Articular chondrocyte of knee joint (primary cell): ENCODE data around the gene IFNA21. TPM values are rescaled to one million over a fixed set of nuclear protein-coding genes. Genes with fewer than 3 reads are reported as not detected.

Experiments
- small RNA-seq: library from RNA; depleted of rRNA; stranded (forward); fragments of <200 nt; gene quantifications from one replicate; pipeline ENCODE3, GENCODE V24; 2012
- total RNA-seq: library from RNA; depleted of rRNA; stranded (reverse); fragments of >200 nt; gene quantifications from 2 replicates; pipeline ENCODE4 v1.2.3, GENCODE V29; 2012

Gene IFNA21
- total RNA-seq = not detected in 2 replicates

DNA sequence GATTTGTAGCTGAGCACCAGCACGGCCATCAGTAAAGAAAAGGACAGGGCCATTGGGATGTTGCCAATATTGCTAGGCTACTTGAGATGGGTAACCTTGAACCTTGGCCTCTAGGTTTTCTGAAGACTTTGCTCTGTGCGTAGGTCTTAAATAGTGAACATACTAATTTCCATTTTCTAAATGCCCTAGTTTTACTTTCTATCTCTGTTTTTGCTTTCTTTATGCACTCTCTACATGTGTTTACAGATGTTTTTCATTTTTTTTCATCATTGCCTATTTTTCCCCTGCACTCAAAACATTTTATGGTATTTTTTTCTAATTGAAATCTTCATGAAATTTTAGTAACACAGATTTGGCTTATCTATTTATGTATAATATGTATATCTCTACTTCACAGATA is at the start of gene IFNA21:
Gene IFNA21, minus strand, starts transcription at position 101 of the 400 bp plus-strand sequence. Its CDS starts 48 bp downstream, at position 53.

DNA sequence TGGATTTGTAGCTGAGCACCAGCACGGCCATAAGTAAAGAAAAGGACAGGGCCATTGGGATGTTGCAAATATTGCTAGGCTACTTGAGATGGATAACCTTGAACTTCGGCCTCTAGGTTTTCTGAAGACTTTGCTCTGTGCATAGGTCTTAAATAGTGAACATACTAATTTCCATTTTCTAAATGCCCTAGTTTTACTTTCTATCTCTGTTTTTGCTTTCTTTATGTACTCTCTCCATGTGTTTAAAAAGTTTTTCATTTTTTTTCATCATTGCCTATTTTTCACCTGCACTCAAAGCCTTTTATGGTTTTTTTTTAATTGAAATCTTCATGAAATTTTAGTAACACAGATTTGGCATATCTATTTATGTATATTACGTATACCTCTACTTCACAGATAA is 40.6 kb upstream of the IFNA21 start, which contains the start of gene IFNA10:
Gene IFNA10, minus strand, starts transcription at position 101 of the 400 bp plus-strand sequence. Its CDS starts 46 bp downstream, at position 55.

DNA sequence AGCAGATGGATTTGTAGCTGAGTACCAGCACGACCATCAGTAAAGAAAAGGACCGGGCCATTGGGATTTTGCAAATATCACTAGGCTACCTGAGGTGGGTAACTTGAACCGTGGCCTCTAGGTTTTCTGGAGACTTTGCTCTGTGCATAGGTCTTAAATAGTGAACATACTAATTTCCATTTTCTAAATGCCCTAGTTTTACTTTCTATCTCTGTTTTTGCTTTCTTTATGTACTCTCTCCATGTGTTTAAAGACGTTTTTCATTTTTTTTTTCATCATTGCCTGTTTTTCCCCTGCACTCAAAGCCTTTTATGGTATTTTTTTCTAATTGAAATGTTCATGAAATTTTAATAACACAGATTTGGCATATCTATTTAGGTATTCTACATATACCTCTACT is 35.6 kb upstream of the IFNA21 start, which contains the start of gene IFNA7:
Gene IFNA7, minus strand, starts transcription at position 101 of the 400 bp plus-strand sequence. Its CDS starts 40 bp downstream, at position 61.

DNA sequence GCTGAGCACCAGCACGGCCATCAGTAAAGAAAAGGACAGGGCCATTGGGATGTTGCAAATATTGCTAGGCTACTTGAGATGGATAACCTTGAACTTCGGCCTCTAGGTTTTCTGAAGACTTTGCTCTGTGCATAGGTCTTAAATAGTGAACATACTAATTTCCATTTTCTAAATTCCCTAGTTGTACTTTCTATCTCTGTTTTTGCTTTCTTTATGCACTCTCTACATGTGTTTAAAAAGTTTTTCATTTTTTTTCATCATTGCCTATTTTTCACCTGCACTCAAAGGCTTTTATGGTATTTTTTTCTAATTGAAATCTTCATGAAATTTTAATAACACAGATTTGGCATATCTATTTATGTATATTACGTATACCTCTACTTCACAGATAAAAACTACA is 21.0 kb upstream of the IFNA21 start, which contains the start of gene IFNA4:
Gene IFNA4, minus strand, starts transcription at position 101 of the 400 bp plus-strand sequence. Its CDS starts 56 bp downstream, at position 45.

DNA sequence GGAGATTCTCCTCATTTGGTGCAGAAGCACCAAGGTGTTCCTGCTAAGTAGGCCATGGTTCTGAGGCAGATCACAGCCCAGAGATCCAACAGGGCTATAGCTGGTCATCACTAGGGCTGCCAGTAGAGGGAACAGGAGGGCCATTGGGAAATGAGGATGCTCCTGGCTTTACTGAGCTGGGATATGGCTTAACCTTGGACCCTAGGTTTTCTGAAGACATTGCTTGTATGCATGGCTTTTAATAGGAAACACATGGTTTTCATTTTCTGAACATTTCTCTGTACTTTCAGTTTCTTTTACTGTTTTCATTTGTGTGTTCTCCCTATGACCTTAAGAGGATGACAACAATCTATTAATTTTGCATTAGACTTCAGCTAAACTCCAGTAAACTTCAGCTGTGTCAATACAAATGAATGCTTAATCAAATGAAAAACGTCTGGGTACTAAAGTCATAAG is 25.0 kb downstream of the IFNA21 start, which contains the start of gene IFNW1:
Gene IFNW1, minus strand, starts transcription at position 406 of the 456 bp plus-strand sequence. Its CDS starts 262 bp downstream, at position 144.

Small RNA genes within 50 kb of the gene (small RNA-seq; reads per million reads assigned to genes)
- not detected for gene RF00019

Other genes with a start within 250 kb of the IFNA21 start
- gene HACD4, start 135.0 kb downstream of the IFNA21 start, total RNA-seq = 13.3 and 17.2 TPM in 2 replicates
- gene IFNB1, start 88.7 kb downstream of the IFNA21 start, total RNA-seq = not detected in 2 replicates
- gene IFNW1, start 24.8 kb downstream of the IFNA21 start, total RNA-seq = not detected in 2 replicates
- not detected in 2 replicates for gene IFNA4, start 20.9 kb upstream of the IFNA21 start, total RNA-seq
- not detected in 2 replicates for gene IFNA7, start 35.5 kb upstream of the IFNA21 start, total RNA-seq
- gene IFNA10, start 40.5 kb upstream of the IFNA21 start, total RNA-seq = not detected in 2 replicates
- not detected in 2 replicates for gene IFNA16, start 50.7 kb upstream of the IFNA21 start, total RNA-seq
- not detected in 2 replicates for gene IFNA17, start 61.6 kb upstream of the IFNA21 start, total RNA-seq
- not detected in 2 replicates for gene IFNA14, start 73.3 kb upstream of the IFNA21 start, total RNA-seq
- gene IFNA5, start 138.7 kb upstream of the IFNA21 start, total RNA-seq = 0.13 TPM in 1 of 2 replicates, not detected in the other
- 50.0 and 56.1 TPM in 2 replicates for gene KLHL9, start 168.7 kb upstream of the IFNA21 start, total RNA-seq
- gene IFNA6, start 184.2 kb upstream of the IFNA21 start, total RNA-seq = 0.13 TPM in 1 of 2 replicates, not detected in the other
- 0.11 TPM in 1 of 2 replicates, not detected in the other for gene IFNA13, start 201.4 kb upstream of the IFNA21 start, total RNA-seq
- gene IFNA2, start 218.7 kb upstream of the IFNA21 start, total RNA-seq = 0.11 TPM in 1 of 2 replicates, not detected in the other
- not detected in 2 replicates for gene IFNA8, start 242.5 kb upstream of the IFNA21 start, total RNA-seq